Epithelial cell of proximal tubule (primary cell): ENCODE measurements around the gene OCRL. TPM values are rescaled to one million over a fixed set of nuclear protein-coding genes. Genes with fewer than 3 reads are reported as not detected.
A peak's percentile ranks its signal among the peaks of the same experiment; 100 is the strongest.

ENCODE experiments used
- DNase-seq: peaks from one replicate; pipeline ENCODE4 v3.0.0-alpha.2; 2011; ENCODE audit warnings: low read depth
- H3K4me3 ChIP-seq: 2 replicates; pipeline ENCODE4 v1.5.1; 2011; ENCODE audit warnings: low read depth, mild to moderate bottlenecking, low read length
- total RNA-seq: library from RNA; depleted of rRNA; stranded (reverse); fragments of >200 nt; gene quantifications from 2 replicates; pipeline ENCODE4 v1.2.3, GENCODE V29; 2015
- TF ChIP-seq, protein P1 (sequence below): conservative IDR thresholded peaks from 2 replicates; pipeline ENCODE4 v1.5.1; 2012; ENCODE audit warnings: low read depth, mild to moderate bottlenecking, low read length

OCRL gene
- total RNA-seq, 1 donor from 2014 or later = 12.7 TPM

DNA sequence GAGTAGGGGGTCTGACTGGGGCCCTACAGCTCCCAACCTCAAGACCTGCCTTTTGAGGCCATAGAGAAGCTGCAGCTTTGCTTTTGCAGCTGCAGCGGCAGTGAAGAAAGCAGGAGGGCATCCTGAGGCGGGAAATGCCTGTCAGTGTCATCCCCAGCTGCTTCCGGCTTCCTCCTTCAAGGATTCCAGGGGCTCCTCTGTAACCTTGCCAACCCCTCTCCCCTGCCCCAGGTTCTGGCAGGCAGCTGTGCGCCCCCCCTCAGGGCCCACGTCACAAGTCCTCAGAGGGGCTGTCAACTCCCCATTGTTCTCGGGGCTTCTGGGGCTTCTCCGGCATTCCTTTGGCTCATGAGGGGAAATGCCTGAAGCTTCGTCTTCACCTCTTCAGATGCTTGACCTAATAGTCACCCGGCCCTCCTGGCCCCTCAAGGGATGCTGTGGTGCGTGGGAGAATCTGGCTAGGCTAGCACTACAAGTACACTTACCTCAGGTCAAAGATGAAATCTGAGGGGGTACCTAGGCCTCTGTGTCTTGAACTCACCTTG is 82.8 kb downstream of the OCRL start:
- H3K4me3 ChIP-seq = no peak overlapping the region
- DNase-seq = no peak
- TF ChIP-seq, protein P1, sequence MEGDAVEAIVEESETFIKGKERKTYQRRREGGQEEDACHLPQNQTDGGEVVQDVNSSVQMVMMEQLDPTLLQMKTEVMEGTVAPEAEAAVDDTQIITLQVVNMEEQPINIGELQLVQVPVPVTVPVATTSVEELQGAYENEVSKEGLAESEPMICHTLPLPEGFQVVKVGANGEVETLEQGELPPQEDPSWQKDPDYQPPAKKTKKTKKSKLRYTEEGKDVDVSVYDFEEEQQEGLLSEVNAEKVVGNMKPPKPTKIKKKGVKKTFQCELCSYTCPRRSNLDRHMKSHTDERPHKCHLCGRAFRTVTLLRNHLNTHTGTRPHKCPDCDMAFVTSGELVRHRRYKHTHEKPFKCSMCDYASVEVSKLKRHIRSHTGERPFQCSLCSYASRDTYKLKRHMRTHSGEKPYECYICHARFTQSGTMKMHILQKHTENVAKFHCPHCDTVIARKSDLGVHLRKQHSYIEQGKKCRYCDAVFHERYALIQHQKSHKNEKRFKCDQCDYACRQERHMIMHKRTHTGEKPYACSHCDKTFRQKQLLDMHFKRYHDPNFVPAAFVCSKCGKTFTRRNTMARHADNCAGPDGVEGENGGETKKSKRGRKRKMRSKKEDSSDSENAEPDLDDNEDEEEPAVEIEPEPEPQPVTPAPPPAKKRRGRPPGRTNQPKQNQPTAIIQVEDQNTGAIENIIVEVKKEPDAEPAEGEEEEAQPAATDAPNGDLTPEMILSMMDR = no peak

DNA sequence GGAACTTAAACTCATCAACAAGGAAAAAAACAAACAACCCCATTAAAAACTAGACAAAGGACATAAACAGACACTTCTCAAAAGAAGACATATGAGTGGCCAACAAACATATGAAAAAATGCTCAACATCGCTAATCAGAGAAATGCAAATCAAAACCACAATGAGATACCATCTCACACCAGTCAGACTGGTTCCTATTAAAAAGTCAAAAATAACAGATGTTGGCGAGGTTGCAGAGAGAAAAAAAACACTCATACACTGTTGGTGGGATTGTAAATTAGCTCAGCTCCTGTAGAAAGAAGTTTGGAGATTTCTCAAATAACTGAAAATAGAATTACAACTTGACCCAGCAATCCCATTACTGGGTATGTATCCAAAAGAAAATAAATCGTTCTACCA is 86.0 kb downstream of the OCRL start:
- no peak for DNase-seq
- TF ChIP-seq, protein P1 = no peak
- H3K4me3 ChIP-seq = no peak overlapping the region

DNA sequence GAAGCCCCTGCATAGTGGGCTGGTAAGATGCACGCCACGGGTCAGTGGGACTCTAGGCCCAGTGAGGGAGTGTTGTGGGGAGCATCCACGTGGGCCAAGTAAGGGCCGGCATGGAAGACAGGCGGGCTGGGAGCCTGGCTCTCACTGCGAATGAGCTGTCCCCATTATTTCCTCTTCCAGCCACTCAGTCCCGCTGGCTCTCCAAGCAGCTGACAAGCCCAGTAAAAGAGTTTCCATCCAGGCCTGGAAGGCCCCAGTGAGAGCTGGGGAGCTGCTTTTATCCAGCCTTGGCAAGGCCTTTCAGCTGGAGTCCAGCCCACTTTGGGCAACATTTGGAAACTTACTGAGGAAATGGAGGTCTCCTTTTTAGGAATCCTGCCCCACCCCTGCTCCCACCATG is 89.8 kb downstream of the OCRL start:
- TF ChIP-seq, protein P1 = no peak
- DNase-seq = no peak

DNA sequence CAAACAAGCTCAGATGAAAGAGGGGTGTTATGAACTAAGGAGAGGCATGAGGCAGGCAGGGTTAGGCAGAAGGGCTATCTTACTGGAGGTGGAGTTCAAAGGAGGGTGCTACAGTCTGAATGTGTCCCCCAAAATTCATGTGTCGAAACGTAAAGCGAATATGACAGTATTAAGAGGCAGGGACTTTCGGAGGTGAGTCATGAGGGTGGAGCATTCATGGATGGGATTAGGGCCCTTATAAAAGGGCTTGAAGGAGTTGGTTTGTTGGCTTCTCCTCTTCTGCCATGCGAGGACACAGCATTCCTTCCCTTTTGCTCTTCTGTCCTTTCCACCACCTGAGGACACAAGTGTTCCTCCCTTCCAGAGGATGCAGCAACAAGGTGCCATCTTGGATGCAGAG is 91.8 kb downstream of the OCRL start:
- no peak overlapping the region for H3K4me3 ChIP-seq
- no peak for DNase-seq
- TF ChIP-seq, protein P1 = no peak

More for the DNA sequence above, 89.8 kb downstream of the OCRL start:
- H3K4me3 ChIP-seq = no peak overlapping the region

DNA sequence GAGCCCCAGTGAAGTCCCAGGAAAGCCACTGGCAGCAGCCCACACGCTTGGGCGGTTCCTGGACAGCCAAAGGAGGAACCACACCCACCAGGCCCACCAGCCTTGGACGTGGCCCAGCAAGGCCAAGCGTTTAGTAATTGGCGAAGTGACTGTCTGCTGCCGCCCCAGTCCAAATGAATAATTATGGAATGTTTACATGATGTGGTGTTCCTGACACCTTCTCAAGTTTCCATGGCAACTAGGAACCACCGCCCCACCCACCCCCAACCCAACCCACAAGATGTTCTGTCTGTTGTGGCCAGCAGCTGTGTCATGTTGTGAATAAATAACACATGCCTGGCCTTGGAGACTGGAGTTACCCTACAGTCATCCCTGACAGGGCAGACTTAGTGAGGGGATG is 92.4 kb downstream of the OCRL start:
- TF ChIP-seq, protein P1 = no peak
- H3K4me3 ChIP-seq = no peak overlapping the region
- no peak for DNase-seq

DNA sequence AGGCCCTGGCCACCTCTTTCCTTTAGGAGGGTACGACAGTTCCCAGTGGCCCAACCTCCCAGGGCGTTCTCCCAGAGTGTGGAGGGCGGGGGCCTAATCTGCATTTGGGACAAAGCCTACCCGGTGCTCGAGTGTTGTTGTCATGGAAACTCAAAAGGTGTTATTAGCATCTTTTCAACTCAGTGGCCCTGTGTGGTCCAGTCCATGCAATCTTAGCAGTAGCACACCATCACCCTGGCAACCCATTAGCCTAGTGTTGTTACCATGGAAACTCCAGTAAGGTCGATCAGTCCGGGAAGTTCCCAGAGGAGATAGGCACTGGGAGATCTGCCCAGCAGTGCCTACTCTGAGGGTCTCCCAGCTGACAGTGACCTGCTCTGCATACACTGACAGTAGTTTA is 94.5 kb downstream of the OCRL start:
- DNase-seq = no peak
- H3K4me3 ChIP-seq = no peak overlapping the region
- TF ChIP-seq, protein P1 = no peak

DNA sequence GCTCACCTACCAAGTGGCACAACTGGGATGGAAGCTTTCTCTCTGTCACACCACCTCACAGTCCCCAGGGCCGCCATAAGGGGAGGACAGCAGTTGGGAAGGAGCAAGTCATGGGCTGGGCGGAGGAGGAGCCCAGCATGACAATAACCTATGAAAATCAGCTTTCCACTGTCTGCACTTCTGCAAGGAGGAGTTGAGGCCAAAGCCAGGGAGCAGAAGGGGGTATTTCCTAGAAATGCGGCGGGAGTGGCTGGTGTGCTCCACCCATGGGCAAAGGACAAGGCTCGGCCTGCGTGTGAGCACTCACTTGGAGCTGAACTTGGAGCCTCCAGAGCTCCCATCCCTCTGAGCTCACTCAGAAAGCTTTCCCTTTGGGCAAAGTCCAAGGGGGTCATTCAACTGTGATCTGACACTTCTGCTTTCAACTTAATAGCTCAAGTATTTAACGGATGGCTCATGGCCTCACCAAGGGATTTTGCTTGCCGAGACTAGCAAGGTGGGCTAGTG is 96.2 kb downstream of the OCRL start:
- TF ChIP-seq, protein P1 = no peak
- peak; percentile 31 for DNase-seq
- H3K4me3 ChIP-seq = no peak overlapping the region
